ENCODE results near the gene MAP3K4.
A peak's percentile ranks its signal among the peaks of the same experiment; 100 is the strongest.

MAP3K4 gene

GRCh38 chr6:161041274-161041673, 49.7 kb downstream of the MAP3K4 start:
- DNase-seq (ENCODE audit: low spot score) = no peak

DNA sequence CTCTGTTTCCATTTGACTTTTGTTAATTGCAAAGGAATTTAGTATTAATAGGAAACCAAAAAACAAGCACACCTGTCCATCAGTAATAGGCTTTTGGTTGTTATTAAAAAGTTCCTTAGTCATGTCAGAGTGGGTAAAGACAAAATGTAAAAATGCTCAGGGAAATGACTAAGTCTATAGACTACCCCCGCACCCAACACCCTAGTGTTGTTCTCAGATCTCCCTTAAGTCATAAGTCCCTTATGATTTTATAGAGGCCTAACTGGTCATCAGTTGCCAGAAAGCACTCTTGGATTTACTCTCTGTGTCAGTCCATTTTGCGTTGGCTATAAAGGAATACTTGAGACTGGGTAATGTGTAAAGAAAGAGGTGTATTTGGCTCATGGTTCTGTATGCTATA, 52.8 kb downstream of the MAP3K4 start:
- no peak for DNase-seq (ENCODE audit: low spot score)

GRCh38 chr6:161048641-161049040, 57.1 kb downstream of the MAP3K4 start:
- DNase-seq (ENCODE audit: low spot score) = no peak

GRCh38 chr6:161050134-161050765, 58.7 kb downstream of the MAP3K4 start:
- no peak for DNase-seq (ENCODE audit: low spot score)

DNA sequence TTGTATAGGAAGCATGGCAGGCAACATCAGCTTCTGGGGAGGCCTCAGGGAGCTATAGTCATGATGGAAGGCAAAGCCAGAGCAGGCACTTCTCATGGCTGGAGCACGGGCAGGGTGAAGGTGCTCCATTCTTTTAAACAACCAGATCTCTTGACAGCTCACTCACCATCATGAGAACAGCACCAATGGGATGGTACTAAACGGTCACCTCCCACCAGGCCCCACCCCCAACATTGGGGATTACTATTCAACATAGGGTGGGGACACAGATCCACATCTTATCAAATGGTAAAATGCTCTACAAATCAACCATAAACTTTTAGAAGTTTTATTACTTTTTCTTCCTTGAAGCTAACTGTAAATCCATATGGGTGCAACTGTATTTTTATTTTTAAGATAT, 61.5 kb downstream of the MAP3K4 start:
- DNase-seq (ENCODE audit: low spot score) = no peak

GRCh38 chr6:161054876-161055275, 63.3 kb downstream of the MAP3K4 start:
- no peak for DNase-seq (ENCODE audit: low spot score)

- no peak for DNase-seq (ENCODE audit: low spot score)
Observed at GRCh38 chr6:161056451-161056850, 64.9 kb downstream of the MAP3K4 start.

DNA sequence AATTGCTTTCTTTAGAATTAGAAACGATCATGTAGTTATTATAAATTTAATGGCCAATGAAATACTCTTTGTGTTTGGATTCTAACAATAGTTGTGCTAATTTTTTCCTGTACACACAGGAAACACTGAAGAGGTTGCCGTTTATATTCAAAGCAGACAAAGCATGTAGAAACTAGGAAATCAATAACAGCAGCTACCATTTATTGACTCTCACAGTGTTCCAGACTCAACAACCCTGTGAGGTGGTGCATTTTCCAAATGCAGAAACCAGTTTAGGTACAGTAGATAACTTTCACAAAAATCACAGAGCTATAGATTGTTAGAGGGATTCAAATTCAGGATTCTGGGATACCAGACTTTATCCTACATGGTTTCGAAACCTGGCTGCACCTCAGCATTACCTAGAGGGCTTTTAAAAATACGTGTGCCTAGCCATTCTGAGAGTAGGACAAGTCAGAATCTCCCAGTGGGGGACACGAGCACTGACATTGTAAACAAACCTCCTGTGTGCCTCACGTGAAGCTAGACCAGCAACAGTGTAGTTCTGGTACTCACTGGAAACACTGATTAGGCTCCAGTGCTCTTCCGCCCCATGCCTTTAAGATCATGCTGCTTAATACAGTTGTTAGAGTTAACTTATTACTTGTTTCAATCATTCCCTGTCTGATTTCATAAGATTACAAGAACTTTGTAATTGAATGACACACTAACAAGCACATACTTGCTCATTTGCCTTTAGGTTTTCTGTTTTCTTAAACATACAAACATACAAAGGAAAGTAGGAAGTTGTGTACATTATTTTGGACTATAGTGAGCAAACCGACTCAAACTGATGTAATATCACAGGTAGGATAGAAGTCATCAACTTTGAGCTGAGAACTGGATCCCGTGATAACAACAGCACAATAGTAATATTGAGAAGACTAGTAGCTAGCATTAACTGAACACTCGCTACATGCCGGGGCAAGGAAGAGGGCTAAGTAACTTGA, 65.8 kb downstream of the MAP3K4 start:
- DNase-seq (ENCODE audit: low spot score) = no peak

DNA sequence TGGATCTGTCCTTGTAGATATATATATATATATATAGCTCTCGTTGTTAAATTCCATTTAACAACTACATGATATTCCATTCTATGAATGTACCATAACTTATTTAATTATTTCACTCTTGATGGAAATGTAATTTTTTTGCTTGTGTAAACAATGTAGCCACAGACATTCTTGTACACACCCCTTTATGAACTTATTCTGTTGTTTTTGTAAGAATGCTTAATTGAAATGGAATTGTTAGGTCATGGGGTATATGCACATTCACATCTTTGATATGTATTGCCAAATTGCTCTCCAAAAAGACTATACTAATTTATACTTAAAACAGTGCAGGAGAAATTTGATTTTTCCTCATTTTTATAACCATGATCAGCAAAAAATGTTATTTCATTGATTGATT, 67.2 kb downstream of the MAP3K4 start:
- no peak for DNase-seq (ENCODE audit: low spot score)

DNA sequence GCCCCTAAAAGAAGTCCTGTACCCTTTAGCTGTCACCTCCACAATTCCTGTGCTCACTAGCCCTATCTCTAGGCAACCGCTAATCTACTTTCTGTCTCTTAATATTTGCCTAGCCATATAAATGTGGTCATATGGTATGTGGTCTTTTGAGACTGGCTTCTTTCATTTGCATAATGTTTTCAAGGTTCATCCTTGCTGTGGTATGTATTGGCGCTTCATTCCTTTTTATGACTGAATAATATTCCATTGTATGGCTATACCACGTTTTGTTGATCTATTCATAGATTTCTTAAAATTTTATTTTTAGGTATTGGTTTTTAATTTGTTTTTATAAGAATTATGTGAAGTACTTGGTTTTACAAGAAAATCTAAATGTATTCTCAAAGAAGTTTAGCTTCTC, 70.0 kb downstream of the MAP3K4 start:
- DNase-seq (ENCODE audit: low spot score) = no peak

- no peak for DNase-seq (ENCODE audit: low spot score)
Observed at GRCh38 chr6:161064915-161065314, 73.3 kb downstream of the MAP3K4 start.

GRCh38 chr6:161066511-161066910, 74.9 kb downstream of the MAP3K4 start:
- no peak for DNase-seq (ENCODE audit: low spot score)

DNA sequence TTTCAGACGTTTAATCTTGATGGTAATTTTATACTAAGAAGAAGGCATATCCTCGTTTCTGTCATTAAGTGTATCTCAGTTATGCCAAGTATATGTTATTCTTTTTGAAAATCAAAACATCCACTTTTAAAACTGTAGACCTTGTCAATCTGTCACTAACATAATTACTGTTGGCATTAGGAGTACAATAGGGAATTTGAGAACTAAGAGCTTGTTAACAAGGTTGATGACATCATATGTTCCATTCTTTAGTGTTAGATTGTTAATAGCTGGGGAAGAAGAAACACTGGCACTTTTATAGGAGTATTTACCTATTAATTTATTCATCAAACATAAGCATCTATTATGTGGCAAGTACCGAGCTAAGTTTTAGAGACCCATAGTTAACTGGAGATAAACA, 76.2 kb downstream of the MAP3K4 start:
- no peak for DNase-seq (ENCODE audit: low spot score)

GRCh38 chr6:161068321-161068741, 76.8 kb downstream of the MAP3K4 start:
- DNase-seq (ENCODE audit: low spot score) = no peak

- no peak for DNase-seq (ENCODE audit: low spot score)
Observed at GRCh38 chr6:161073930-161074329, 82.4 kb downstream of the MAP3K4 start.

DNA sequence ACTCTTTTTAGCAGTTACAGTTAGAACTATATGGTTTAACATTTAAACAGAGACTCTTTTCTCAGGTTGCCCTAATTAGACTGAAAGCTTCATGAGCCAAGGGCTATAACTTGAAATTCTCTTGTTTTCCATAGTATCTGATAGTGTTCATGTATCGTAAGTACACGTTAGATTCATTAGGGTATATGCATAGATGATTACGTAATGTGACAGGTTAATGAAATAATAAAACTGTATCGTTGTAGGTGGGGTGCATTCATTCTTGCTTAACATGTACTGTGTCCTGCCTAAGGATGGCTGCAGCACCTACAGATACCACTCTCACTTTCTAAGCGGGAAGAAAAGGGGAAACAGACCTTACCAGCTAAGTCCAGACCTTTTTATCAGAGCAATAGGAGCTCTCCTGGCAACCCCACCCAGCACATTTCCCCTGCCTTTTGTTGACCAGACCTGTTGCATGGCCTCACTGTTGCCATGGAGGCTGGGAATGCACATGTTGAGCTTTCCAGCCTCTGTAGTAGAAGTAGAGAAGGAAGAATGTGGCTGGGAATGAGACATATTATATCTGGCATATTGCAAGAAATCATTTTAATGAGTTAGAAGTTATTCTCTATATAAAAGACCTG, 83.0 kb downstream of the MAP3K4 start:
- DNase-seq (ENCODE audit: low spot score) = no peak

- DNase-seq (ENCODE audit: low spot score) = no peak
Observed at GRCh38 chr6:161076181-161076677, 84.7 kb downstream of the MAP3K4 start.

DNA sequence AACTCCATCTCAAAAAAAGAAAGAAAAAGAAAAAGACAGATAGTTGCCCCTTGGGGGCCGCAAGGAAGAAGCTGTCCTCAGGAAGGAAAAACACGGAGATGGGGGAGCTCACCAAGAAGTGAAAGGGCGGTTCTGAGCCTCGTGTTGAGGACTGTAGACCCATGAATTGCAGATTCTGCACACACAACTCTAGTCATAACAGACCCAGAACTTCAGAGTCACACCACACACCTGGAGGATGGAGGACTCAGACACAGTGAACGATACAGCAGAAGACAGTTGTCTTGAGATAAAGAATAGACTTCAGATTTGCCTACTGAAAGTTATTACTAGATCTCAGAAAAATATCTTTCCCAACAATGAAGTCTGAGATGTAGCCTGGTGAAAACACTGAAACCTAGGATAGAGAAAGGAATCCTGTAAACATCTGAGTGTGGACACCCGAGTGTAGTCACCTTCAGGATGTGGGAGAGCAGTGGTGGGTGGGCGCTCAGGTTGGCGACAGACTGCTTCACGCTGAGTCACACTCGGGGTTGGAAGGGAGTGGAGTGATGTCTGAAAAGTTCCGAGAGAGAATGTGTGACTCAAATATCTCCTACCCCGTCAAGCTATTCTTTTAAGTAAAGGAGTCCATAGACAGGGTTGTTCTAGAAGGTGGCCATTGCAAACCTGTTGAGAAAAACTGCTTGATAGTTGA, 88.1 kb downstream of the MAP3K4 start:
- peak; percentile 23 for DNase-seq (ENCODE audit: low spot score)

GRCh38 chr6:161080263-161080970, 88.8 kb downstream of the MAP3K4 start:
- DNase-seq (ENCODE audit: low spot score) = no peak

DNA sequence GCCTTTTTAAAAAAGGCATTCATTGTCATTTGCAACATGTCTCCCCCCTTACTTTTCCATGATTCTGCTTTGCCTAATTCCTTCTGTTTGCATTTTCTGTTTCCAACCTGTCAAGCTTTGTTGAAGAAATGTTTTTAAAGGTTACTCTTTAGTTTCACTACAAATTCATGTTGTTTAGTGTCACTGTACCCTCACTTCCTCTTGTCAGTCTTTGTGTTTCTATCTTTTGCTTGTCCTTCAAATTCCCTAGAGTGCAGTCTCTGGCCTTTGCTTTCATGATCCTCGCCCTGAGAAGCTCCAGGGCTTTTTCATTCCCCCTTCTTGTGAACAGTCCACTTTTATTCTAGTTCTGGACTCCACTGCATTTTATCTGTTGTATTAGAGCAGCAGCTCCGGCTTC, 90.6 kb downstream of the MAP3K4 start:
- no peak for DNase-seq (ENCODE audit: low spot score)

- no peak for DNase-seq (ENCODE audit: low spot score)
Observed at GRCh38 chr6:161085246-161085645, 93.7 kb downstream of the MAP3K4 start.
